Astrocyte of the spinal cord (primary cell): ENCODE results near the gene FCHSD2.

Experiments
- DNase-seq: peaks from one replicate; pipeline ENCODE4 v3.0.0; 2011; ENCODE audit warnings: low read depth, low spot score
- H3K4me3 ChIP-seq: 2 replicates; pipeline ENCODE4 v1.5.1; 2011; ENCODE audit warnings: low read depth, mild to moderate bottlenecking, low read length, moderate library complexity
- CTCF ChIP-seq: IDR thresholded peaks from 2 replicates; pipeline ENCODE4 v1.5.1; 2012; ENCODE audit warnings: low read depth, mild to moderate bottlenecking, low read length, inconsistent platforms
- in situ Hi-C: cut with HindIII; loops from 2 replicates; pipeline ENCODE4 v1.10.0; 2017; ENCODE audit warnings: low sequenced_read_pairs

Gene FCHSD2

GRCh38 chr11:72832301-72833082 is 309.6 kb downstream of the FCHSD2 start:
- in situ Hi-C loops: no loop called here

GRCh38 chr11:72831521-72832300 is 310.4 kb downstream of the FCHSD2 start:
- DNase-seq: peak; percentile 70
- TF ChIP-seq CTCF: peak; percentile 99
- no peak overlapping the region for H3K4me3 ChIP-seq
- in situ Hi-C loops: no loop called here

More at GRCh38 chr11:72832301-72833082, 309.6 kb downstream of the FCHSD2 start:
- no peak for TF ChIP-seq CTCF
- DNase-seq: no peak
- H3K4me3 ChIP-seq: no peak overlapping the region

- DNase-seq: no peak
- no peak for TF ChIP-seq CTCF
- H3K4me3 ChIP-seq: no peak overlapping the region
- in situ Hi-C loops: no loop called here
Measured at GRCh38 chr11:72829884-72830533, 312.1 kb downstream of the FCHSD2 start.

DNA sequence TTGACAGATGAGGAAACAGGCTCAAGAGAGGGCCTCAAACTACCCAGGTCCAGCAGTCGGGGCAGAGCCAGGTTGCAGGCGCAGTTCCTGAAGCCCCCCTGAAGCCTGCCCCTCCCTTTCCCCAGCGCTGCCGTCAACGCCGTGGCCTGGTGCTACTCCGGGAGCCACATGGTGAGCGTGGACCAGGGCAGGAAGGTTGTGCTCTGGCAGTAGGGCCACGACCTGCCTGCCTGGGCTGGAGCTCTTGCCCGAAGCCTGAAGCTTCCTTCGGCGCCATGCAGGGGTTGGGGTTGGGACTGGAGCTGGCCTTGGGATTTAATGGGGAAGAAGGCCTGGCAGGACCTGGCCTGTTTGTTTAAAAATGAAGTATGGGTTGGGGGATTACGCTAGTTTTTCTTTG is 312.9 kb downstream of the FCHSD2 start:
- no peak for DNase-seq
- in situ Hi-C loops: no loop called here
- TF ChIP-seq CTCF: no peak
- no peak overlapping the region for H3K4me3 ChIP-seq

DNA sequence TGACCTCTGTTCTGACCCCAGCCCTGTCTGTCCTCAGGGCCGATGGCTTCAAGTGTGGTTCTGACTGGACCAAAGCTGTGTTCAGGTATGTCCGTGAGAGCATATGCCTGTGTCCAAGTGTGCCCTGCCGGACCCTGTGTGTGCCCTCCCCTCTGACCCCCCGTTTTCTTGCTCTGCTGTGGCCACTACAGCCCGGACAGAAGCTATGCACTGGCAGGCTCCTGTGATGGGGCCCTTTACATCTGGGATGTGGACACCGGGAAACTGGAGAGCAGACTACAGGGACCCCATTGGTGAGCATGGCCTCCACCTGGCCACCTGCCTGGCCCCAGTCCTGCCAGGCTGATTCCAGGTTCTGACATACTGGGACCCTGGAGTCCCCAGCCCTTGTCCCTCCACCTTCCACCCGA is 313.4 kb downstream of the FCHSD2 start:
- in situ Hi-C loops: no loop called here
- no peak overlapping the region for H3K4me3 ChIP-seq

More for the DNA sequence above, 313.4 kb downstream of the FCHSD2 start:
- DNase-seq: no peak
- TF ChIP-seq CTCF: no peak
